Ramos (cell line): ENCODE results near the gene F9.

ENCODE experiments used
- in situ Hi-C: fragments of 300-500 bp; cut with MboI; formaldehyde crosslinking; loops from one replicate; pipeline ENCODE4 v1.14.3; 2022; ENCODE audit warnings: low sequenced_read_pairs; ENCODE audit not compliant: unreplicated experiment

F9 gene

GRCh38 chrX:139585613-139586012, 55.1 kb downstream of the F9 start:
- in situ Hi-C loops: no loop called here

GRCh38 chrX:139596068-139596467, 65.5 kb downstream of the F9 start:
- in situ Hi-C loops: no loop called here

GRCh38 chrX:139600105-139600504, 69.6 kb downstream of the F9 start:
- in situ Hi-C loops: no loop called here
